Measurements from ENCODE around the gene WDR44. TPM values are rescaled to one million over a fixed set of nuclear protein-coding genes. Genes with fewer than 3 reads are reported as not detected.

Gene WDR44
- total RNA-seq, 1 donor from 2014 or later: 13.7 TPM

DNA sequence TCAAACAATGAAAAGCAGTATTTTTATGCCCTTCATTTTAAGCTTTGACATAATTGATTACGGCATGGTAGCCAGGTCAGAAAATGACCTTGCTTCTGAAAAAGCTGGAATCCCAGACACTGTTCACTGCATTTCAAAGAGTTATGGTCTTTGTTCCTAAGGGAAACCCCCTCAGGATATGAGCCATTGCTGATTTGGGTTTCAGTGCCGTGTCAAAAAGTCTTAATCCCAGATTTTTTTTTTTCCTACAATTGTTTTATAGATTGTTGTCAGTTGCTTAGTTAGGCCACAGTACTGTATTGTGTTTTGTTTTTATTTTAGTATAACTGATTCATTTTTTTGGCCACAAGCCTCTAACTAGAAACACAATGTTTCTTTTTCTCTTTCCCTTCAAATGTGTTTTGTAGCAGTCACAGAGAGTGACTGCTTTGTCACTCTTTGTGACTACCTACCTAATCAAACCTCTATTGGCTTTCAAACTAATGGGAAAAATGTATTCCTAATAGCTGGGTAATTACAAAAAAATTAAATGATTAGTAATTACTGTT lies 10.3 kb downstream of the WDR44 start:
- H3K4me3 ChIP-seq (ENCODE audit: low read depth, low read length): no peak overlapping the region
- DNase-seq (ENCODE audit: low read depth): no peak
- TF ChIP-seq, protein P1, sequence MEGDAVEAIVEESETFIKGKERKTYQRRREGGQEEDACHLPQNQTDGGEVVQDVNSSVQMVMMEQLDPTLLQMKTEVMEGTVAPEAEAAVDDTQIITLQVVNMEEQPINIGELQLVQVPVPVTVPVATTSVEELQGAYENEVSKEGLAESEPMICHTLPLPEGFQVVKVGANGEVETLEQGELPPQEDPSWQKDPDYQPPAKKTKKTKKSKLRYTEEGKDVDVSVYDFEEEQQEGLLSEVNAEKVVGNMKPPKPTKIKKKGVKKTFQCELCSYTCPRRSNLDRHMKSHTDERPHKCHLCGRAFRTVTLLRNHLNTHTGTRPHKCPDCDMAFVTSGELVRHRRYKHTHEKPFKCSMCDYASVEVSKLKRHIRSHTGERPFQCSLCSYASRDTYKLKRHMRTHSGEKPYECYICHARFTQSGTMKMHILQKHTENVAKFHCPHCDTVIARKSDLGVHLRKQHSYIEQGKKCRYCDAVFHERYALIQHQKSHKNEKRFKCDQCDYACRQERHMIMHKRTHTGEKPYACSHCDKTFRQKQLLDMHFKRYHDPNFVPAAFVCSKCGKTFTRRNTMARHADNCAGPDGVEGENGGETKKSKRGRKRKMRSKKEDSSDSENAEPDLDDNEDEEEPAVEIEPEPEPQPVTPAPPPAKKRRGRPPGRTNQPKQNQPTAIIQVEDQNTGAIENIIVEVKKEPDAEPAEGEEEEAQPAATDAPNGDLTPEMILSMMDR (conservative IDR thresholded peaks at IDR 0.05; ENCODE audit: low read depth, low read length): no peak

DNA sequence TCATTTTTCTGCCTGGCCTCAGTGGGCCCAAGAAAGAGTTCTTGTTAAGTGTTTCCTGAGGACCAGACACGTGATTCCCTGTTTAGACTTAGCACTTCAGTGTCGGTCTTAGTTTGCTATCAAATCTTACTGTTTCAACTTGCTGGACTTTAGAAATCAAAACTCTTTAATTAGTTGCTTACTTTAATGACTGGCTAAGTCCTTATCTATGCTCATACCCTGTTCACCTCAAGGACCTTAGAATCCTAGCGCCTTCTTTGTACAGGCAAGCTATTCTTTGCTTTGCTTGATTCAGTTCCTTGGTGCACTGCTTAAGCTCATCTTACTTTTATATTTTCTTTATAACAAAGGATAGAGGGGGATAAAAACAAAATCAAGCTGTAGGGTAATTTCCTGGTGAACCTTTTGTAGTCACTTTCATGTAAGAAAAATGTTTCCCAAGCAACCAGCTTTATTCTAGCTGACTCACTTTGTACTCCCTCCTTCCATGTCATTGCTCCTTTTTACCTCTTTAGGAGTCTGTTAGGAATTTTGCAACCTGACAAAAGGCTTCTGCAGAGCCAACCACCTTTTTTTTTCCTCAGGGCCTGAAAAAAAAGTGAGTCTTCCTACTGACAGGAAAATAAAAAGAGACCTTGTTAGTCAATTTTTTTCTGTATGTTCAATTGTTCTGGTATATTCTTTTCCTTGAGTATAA lies 14.7 kb downstream of the WDR44 start:
- DNase-seq (ENCODE audit: low read depth): no peak
- no peak overlapping the region for H3K4me3 ChIP-seq (ENCODE audit: low read depth, low read length)

DNA sequence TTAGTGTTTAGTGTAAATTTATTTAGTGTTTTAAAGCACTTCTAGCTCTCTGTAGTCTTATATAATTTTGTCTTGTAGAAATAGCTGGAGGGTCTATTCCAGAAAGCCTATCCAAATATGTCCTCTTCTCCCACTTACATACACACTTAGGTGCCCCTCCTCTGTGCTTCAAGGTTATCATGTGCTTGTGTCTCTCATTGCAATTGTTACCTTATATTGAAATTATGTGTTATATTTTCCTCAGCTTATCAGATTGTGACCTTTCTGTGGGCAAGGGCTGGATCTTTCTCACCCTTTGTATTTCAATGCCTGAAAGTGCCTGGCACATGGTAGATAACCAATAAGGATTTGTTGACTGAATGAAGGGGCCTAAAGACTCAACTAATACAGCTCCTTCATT lies 18.4 kb downstream of the WDR44 start:
- no peak for DNase-seq (ENCODE audit: low read depth)
- TF ChIP-seq, protein P1 (conservative IDR thresholded peaks at IDR 0.05; ENCODE audit: low read depth, low read length): no peak

More for the DNA sequence above, 14.7 kb downstream of the WDR44 start:
- TF ChIP-seq, protein P1 (conservative IDR thresholded peaks at IDR 0.05; ENCODE audit: low read depth, low read length): no peak

DNA sequence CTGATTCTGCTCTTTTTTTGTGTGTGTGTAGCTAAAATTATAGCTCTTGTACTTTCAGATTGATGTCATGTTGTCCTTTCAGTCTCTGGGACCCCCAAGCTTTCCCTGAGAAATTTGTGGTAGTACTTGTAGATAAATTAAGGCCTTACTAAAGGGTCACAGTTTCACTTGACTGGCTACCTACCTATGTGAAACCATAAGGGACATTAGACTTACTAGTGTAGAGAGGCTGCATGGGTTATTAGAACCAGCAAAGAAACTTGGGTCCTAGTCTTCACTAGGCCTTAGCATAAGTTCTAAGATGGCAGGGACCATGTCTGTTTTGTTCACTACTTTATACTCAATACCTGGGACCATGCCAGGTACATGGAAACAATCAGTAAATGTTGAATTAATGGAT lies 21.4 kb downstream of the WDR44 start:
- TF ChIP-seq, protein P1 (conservative IDR thresholded peaks at IDR 0.05; ENCODE audit: low read depth, low read length): no peak
- DNase-seq (ENCODE audit: low read depth): no peak

More for the DNA sequence above, 18.4 kb downstream of the WDR44 start:
- H3K4me3 ChIP-seq (ENCODE audit: low read depth, low read length): no peak overlapping the region

DNA sequence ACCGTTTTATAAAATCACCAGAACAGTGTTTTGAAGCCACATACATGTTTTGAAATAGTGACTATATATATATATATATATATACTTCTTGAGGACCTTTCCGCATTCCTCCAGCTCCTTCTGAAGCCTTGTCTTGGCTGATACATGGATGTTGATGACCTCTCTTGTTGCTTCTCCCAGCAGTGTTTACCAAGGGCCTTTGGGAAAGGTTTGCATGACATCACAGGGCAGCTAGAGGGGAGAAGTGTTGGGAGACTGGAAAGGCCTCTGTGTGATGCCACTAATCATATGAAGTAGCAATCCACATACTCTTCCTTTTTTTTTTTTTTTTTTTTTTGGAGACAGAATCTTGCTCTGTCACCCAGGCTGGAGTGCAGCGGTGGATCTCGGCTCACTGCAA lies 22.5 kb downstream of the WDR44 start:
- TF ChIP-seq, protein P1 (conservative IDR thresholded peaks at IDR 0.05; ENCODE audit: low read depth, low read length): no peak
- DNase-seq (ENCODE audit: low read depth): no peak
- no peak overlapping the region for H3K4me3 ChIP-seq (ENCODE audit: low read depth, low read length)

More for the DNA sequence above, 21.4 kb downstream of the WDR44 start:
- no peak overlapping the region for H3K4me3 ChIP-seq (ENCODE audit: low read depth, low read length)

DNA sequence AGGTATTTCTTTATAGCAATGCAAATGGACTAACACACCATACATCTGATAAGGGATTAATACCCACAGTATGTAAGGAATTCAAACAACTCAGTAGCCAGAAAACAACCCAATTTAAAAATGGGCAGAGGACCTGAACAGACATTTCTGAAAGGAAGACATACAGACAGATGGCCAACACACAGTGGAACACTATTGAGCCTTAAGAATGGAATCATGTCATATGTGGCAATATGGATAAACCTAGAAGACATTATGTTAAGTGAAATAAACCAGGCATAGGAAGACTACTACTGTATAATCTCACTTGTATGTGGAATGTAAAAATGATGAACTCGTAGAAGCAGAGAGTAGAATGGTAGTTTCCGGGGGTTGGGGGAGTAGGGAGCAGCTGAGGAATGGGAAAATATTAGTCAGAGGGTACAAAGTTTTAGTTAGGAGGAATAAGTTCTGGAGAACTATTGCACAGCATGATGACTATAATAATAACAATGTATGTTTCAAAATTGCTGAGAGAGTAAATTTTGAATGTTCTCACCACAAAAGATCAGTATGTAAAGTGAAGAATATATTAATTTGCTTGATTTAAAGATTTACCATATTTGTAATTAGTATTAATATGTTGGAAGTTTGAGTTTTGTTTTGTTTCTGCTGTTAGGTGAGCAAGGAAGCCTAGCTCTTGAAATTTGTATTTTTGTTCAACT lies 25.2 kb downstream of the WDR44 start:
- H3K4me3 ChIP-seq (ENCODE audit: low read depth, low read length): no peak overlapping the region
- TF ChIP-seq, protein P1 (conservative IDR thresholded peaks at IDR 0.05; ENCODE audit: low read depth, low read length): no peak
- no peak for DNase-seq (ENCODE audit: low read depth)

All from epithelial cell of proximal tubule (primary cell).